ENCODE results near the gene PTPN13.
"Not testable (repeated sequence)": the region's sequence is repeated elsewhere in the genome, so short reads cannot be mapped to it uniquely, and the experiment has no call there.

PTPN13 gene

GRCh38 chr4:86644892-86645291, 50.8 kb downstream of the PTPN13 start:
- DNase-seq: no peak

GRCh38 chr4:86652332-86652932, 58.3 kb downstream of the PTPN13 start:
- DNase-seq: no peak

- no peak for DNase-seq
Observed at GRCh38 chr4:86653237-86653865, 59.2 kb downstream of the PTPN13 start.

GRCh38 chr4:86656781-86657180, 62.7 kb downstream of the PTPN13 start:
- DNase-seq: not testable (repeated sequence)

- no peak for DNase-seq
Observed at GRCh38 chr4:86657382-86657781, 63.3 kb downstream of the PTPN13 start.

- no peak for DNase-seq
Observed at GRCh38 chr4:86657910-86658309, 63.8 kb downstream of the PTPN13 start.

GRCh38 chr4:86660401-86660800, 66.3 kb downstream of the PTPN13 start:
- no peak for DNase-seq

GRCh38 chr4:86661006-86661405, 66.9 kb downstream of the PTPN13 start:
- no peak for DNase-seq

- no peak for DNase-seq
Observed at GRCh38 chr4:86661418-86661817, 67.3 kb downstream of the PTPN13 start.

GRCh38 chr4:86664959-86665358, 70.8 kb downstream of the PTPN13 start:
- DNase-seq: no peak

- no peak for DNase-seq
Observed at GRCh38 chr4:86670298-86670697, 76.2 kb downstream of the PTPN13 start.

- no peak for DNase-seq
Observed at GRCh38 chr4:86670756-86671155, 76.6 kb downstream of the PTPN13 start.

GRCh38 chr4:86675548-86675947, 81.4 kb downstream of the PTPN13 start:
- no peak for DNase-seq

GRCh38 chr4:86678796-86679195, 84.7 kb downstream of the PTPN13 start:
- no peak for DNase-seq

GRCh38 chr4:86679441-86679840, 85.3 kb downstream of the PTPN13 start:
- DNase-seq: no peak

GRCh38 chr4:86683167-86683566, 89.1 kb downstream of the PTPN13 start:
- no peak for DNase-seq

GRCh38 chr4:86683983-86684382, 89.9 kb downstream of the PTPN13 start:
- DNase-seq: no peak

- no peak for DNase-seq
Observed at GRCh38 chr4:86685401-86685800, 91.3 kb downstream of the PTPN13 start.

- DNase-seq: no peak
Observed at GRCh38 chr4:86686741-86687140, 92.6 kb downstream of the PTPN13 start.

GRCh38 chr4:86688026-86688425, 93.9 kb downstream of the PTPN13 start:
- DNase-seq: no peak

GRCh38 chr4:86704601-86705000, 110.5 kb downstream of the PTPN13 start:
- no peak for DNase-seq

GRCh38 chr4:86706923-86707597, 112.9 kb downstream of the PTPN13 start:
- no peak for DNase-seq

- DNase-seq: no peak
Observed at GRCh38 chr4:86717651-86718050, 123.5 kb downstream of the PTPN13 start.

- no peak for DNase-seq
Observed at GRCh38 chr4:86718152-86718551, 124.0 kb downstream of the PTPN13 start.
